Activated T-helper 2 cell treated with anti-CD3 and anti-CD28 coated beads, Interferon-gamma antibody, Interleukin-2, Interleukin-4, amounts not matched to agents 10 μg/mL and 5 μg/mL and 100 μg/mL, durations not matched to agents 14 hours and 24 hours and 36 hours (primary cell): ENCODE results near the gene HERPUD2. TPM values are rescaled to one million over a fixed set of nuclear protein-coding genes. Genes with fewer than 3 reads are reported as not detected.
"Not testable (repeated sequence)": the region's sequence is repeated elsewhere in the genome, so short reads cannot be mapped to it uniquely, and the experiment has no call there.

Experiments used
- DNase-seq: peaks from one replicate; pipeline ENCODE4 v3.0.0; 2021; ENCODE audit warnings: low spot score
- H3K27ac Mint-ChIP-seq: one replicate; pipeline ENCODE4 v1.8.0; 2021; ENCODE audit warnings: mixed read lengths
- H3K27me3 Mint-ChIP-seq: one replicate; pipeline ENCODE4 v1.8.0; 2021; ENCODE audit warnings: low read depth, mixed read lengths
- H3K36me3 Mint-ChIP-seq: one replicate; pipeline ENCODE4 v1.8.0; 2021; ENCODE audit warnings: low read depth, mixed read lengths
- H3K4me1 Mint-ChIP-seq: one replicate; pipeline ENCODE4 v1.8.0; 2021; ENCODE audit warnings: low read depth, mixed read lengths
- H3K4me3 Mint-ChIP-seq: one replicate; pipeline ENCODE4 v1.8.0; 2021; ENCODE audit warnings: low read depth, mild to moderate bottlenecking, moderate library complexity, mixed read lengths
- H3K9me3 Mint-ChIP-seq: one replicate; pipeline ENCODE4 v1.8.0; 2021; ENCODE audit warnings: mixed read lengths
- intact Hi-C: fragments of 100-400 bp; cut with micrococcal nuclease; formaldehyde crosslinking; loops from one replicate; pipeline ENCODE4 v1.15.1; 2023
- total RNA-seq: library from RNA; stranded (reverse); gene quantifications from 2 replicates; pipeline ENCODE4 v1.2.3, GENCODE V29; 2022

Gene HERPUD2
- total RNA-seq, 1 donor from 2014 or later: 24.9 TPM

DNA sequence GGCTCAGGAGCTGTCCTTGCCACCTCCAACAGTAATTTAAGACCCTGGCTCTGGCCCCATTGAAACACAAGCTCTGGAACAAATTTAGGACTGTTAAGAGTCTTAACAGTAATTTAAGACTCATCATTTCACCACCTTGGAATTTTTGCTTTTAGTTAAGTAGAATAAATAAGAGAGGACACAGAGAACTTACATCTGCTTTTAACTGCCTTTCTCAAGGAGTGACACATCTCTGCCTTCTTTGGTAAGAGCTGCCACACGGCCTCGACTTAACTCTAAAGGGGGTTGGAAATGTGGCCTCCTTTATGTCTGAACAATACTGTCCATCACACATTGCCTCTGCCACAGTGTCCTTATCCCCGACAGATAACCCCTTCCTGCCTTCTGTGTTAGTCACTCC, 77.9 kb downstream of the HERPUD2 start:
- Mint-ChIP-seq H3K27ac (no peak overlapping the region), H3K27me3 (peaks cover 4% of the 10 kb centered on the region), H3K36me3 (no peaks in the 10 kb centered on the region), H3K4me3 (no peak overlapping the region), H3K4me1 (no peaks in the 10 kb centered on the region), H3K9me3 (no peaks in the 10 kb centered on the region)
- no peak for DNase-seq
- intact Hi-C loops: no loop called here

DNA sequence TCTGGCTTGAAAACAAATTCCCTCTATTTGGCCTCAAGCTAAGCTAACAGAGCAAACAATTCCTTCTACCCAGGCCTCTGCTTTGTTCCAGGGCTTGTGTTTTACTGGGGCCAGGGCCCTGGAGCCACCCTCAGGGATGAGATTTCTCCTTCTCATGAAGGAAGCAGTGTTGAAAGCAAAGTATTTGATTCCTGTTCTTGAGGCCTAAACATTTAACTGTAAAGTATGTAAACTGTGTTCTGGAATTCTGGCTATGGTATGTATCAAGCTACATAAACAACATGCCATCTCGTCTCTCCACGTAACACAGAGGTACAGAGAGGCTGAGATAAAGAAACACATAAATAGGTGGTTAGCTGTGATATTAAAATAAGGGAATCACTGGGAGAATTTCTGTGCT, 81.8 kb downstream of the HERPUD2 start:
- intact Hi-C loops: no loop called here
- Mint-ChIP-seq H3K27me3 (no peaks in the 10 kb centered on the region), H3K27ac (no peak overlapping the region), H3K9me3 (no peaks in the 10 kb centered on the region), H3K4me3 (no peak overlapping the region), H3K4me1 (no peaks in the 10 kb centered on the region), H3K36me3 (no peaks in the 10 kb centered on the region)
- DNase-seq: no peak

DNA sequence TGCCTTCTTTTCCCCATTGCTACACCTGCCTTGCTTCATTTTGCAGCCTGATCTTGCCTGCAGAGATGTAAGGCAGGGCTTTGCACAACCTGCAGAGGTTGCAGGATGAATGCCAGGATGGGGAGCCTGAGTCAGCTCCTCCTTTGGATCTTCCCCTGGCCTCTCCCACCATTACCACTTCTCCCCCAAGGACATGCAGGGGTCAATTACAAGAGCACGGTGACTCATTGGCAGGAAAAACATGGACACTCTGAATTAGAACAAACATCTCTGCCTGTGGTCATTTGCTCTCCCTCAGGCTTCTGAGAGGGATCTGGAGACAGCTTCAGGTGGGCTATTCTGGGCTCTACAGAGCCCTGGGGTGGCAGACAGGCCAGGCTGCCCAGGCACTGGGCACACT, 89.2 kb downstream of the HERPUD2 start:
- intact Hi-C loops: no loop called here
- no peak for DNase-seq
- Mint-ChIP-seq H3K9me3 (no peaks in the 10 kb centered on the region), H3K4me1 (no peaks in the 10 kb centered on the region), H3K4me3 (no peak overlapping the region), H3K27ac (no peak overlapping the region), H3K27me3 (peaks cover 4% of the 10 kb centered on the region), H3K36me3 (no peaks in the 10 kb centered on the region)

DNA sequence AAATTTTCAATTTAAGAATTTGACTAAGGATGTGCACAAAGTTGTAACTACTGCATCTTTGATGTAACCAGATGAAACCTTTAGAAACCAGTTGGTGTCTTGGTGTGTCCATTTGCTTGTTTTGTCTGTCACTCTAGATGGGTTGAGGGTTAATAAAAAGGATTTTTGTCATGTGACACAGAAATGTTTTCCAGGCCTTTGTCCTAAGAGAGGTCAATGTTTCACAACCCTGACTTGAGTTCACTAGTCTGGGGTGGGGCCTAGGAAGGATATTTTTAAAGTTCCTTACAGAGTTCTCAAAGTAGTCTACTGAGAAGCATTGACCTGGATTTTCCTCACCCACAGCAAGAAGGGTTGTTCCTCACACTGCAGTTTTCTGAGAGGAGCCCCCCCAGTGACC, 90.3 kb downstream of the HERPUD2 start:
- no peak overlapping the region for H3K27ac Mint-ChIP-seq
- intact Hi-C loops: no loop called here
- no peak for DNase-seq
- H3K4me1 Mint-ChIP-seq: no peaks in the 10 kb centered on the region
- peaks cover 4% of the 10 kb centered on the region for H3K27me3 Mint-ChIP-seq
- no peaks in the 10 kb centered on the region for H3K9me3 Mint-ChIP-seq
- no peaks in the 10 kb centered on the region for H3K36me3 Mint-ChIP-seq
- no peak overlapping the region for H3K4me3 Mint-ChIP-seq

DNA sequence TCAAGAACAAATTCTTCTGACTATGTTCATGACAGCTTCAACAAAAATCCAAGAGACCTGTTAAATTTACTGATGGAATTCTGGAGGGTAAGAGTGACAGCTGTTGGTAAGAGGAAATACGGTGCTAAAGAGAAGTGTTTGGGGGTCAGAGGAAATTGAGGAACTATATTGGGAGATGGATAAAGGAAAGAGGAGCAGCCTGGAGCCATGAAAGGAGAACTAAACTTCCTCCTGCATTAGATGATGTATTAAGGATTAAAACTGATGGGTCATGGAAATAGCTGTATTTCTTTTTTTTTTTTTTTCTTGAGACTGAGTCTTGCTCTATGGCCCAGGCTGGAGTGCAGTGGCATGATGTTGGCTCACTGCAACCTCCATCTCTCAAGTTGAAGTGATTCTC, 95.3 kb downstream of the HERPUD2 start:
- Mint-ChIP-seq H3K36me3 (no peaks in the 10 kb centered on the region), H3K4me3 (no peak overlapping the region), H3K4me1 (no peaks in the 10 kb centered on the region), H3K27ac (no peak overlapping the region), H3K9me3 (no peaks in the 10 kb centered on the region), H3K27me3 (peaks cover 4% of the 10 kb centered on the region)
- DNase-seq: no peak
- intact Hi-C loops: no loop called here

DNA sequence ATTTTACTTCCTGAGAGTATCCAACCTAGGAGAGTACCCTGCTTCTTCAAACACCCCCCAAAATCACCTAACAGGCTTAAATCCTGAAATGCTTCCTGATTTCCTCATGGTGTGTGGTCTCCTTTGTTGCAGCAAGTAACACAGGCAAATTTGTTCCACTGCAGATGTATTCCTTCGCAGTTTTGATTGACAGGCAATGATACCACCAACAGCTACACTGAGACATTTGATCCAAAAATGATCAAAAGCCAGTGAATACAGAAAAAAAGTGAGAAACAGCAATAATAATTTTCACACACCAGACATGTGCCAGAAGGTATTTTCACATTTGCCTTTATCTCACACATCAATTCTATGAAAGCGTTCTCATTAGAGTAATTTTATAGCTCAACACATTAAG, 95.9 kb downstream of the HERPUD2 start:
- intact Hi-C loops: no loop called here
- H3K4me1 Mint-ChIP-seq: no peaks in the 10 kb centered on the region
- no peak overlapping the region for H3K4me3 Mint-ChIP-seq
- no peaks in the 10 kb centered on the region for H3K9me3 Mint-ChIP-seq
- peaks cover 4% of the 10 kb centered on the region for H3K27me3 Mint-ChIP-seq
- no peak for DNase-seq
- H3K36me3 Mint-ChIP-seq: no peaks in the 10 kb centered on the region
- H3K27ac Mint-ChIP-seq: no peak overlapping the region

DNA sequence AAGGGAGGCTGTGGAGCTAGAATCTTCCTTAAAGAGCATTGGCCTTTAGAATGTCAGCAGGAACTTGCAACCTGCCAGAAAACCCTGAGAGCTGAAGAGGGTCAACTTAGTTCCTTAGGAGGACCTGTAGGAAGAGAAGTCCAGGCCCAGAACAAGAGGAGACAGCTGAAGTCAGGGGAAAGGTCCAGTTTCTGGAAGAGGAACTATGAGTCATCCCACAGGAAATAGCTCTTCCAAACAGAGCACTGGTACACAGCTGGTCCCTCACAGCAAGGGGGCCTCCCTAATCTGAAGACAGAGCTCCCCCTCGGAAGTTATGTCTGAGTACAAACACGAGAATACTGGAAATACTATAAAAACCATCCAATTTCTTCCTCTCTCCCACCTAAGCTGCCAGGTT, 98.9 kb downstream of the HERPUD2 start:
- H3K9me3 Mint-ChIP-seq: no peaks in the 10 kb centered on the region

DNA sequence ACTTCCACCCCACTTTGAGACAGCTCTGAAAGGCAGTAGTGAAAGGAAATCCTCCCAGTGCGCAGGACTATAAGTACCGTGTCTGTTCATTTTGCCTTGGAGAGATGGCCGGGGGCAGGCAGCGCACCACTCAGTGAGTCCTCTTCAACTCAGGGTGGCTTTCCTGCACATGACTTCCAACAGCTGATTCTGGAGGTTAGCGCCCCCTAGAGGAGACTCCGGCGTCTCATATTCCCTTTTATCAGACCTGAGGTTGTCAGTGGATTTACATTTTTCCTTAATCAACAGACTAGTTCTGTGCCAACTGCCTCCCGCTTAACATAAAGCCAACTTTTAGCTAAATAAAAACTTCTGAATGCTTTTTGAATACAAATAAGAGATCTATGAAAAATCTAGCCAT, 101.0 kb downstream of the HERPUD2 start:
- H3K36me3 Mint-ChIP-seq: no peaks in the 10 kb centered on the region
- H3K27ac Mint-ChIP-seq: no peak overlapping the region
- no peaks in the 10 kb centered on the region for H3K4me1 Mint-ChIP-seq
- H3K4me3 Mint-ChIP-seq: no peak overlapping the region
- intact Hi-C loops: no loop called here
- no peaks in the 10 kb centered on the region for H3K9me3 Mint-ChIP-seq
- peaks cover 2% of the 10 kb centered on the region for H3K27me3 Mint-ChIP-seq
- no peak for DNase-seq

More for the DNA sequence above, 98.9 kb downstream of the HERPUD2 start:
- no peak for DNase-seq
- no peaks in the 10 kb centered on the region for H3K4me1 Mint-ChIP-seq
- intact Hi-C loops: no loop called here
- H3K4me3 Mint-ChIP-seq: no peak overlapping the region
- peaks cover 2% of the 10 kb centered on the region for H3K27me3 Mint-ChIP-seq
- no peaks in the 10 kb centered on the region for H3K36me3 Mint-ChIP-seq
- no peak overlapping the region for H3K27ac Mint-ChIP-seq

DNA sequence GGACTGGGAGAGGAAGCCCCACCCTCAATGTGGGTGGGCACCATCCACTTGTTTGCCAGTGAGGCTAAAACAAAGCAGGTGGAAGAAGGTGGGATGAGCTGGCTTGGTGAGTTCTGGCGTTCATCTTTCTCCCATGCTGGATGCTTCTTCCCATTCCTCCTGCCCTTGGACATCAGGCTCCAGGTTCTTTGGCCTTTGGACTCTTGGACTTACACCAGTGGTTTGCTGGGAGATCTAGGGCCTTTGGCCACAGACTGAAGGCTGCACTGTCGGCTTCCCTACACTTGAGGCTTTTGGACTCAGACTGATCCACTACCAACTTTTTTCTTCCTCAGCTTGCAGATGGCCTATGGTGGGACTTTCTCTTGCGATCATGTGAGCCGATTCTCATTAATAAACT, 106.3 kb downstream of the HERPUD2 start:
- H3K9me3 Mint-ChIP-seq: no peaks in the 10 kb centered on the region

DNA sequence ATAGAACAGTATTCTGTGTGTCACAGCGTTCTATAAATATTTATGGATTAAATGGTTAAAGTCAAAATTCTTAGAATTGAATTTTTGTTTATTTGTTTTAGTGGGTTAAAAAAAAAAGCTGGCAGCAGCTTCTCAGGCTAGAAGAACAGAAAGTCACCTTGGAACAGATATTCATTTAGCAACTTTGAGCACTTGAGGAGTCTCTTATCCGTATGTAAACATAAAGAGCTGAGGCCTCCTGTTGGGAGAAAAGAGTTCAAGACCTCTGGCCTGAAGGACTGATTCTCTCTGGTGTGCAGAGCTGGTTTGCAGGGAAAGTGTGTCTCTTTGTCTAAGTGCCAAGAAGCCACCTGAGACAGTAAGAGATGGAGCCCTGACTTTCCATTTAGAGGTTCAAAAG, 109.9 kb downstream of the HERPUD2 start:
- Mint-ChIP-seq H3K27me3 (peaks cover 13% of the 10 kb centered on the region), H3K36me3 (no peaks in the 10 kb centered on the region), H3K4me3 (no peak overlapping the region), H3K9me3 (no peaks in the 10 kb centered on the region), H3K4me1 (no peaks in the 10 kb centered on the region), H3K27ac (no peak overlapping the region)
- no peak for DNase-seq
- intact Hi-C loops: no loop called here

More for the DNA sequence above, 106.3 kb downstream of the HERPUD2 start:
- no peak for DNase-seq
- Mint-ChIP-seq H3K4me1 (no peaks in the 10 kb centered on the region), H3K27me3 (peaks cover 12% of the 10 kb centered on the region), H3K36me3 (no peaks in the 10 kb centered on the region), H3K27ac (no peak overlapping the region), H3K4me3 (no peak overlapping the region)
- intact Hi-C loops: no loop called here

DNA sequence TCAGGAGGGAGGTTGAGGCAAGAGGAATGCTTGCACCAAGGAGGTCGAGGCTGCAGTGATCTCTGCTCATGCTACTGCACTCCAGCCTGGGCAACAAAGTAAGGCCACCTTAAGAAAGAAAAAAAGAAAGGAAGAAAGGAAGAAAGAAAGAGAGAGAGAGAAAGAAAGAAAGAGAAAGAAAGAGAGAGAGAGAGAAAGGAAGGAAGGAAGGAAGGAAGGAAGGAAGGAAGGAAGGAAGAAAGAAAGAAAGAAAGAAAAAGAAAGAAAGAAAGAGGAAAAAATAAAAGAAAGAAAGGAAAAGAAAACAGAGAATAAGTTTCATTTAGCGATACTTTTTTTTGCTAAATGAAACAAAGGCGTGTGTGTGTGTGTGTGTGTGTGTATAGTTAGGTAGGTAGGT, 110.4 kb downstream of the HERPUD2 start:
- H3K9me3 Mint-ChIP-seq, intact Hi-C loops, H3K27ac Mint-ChIP-seq, H3K36me3 Mint-ChIP-seq, H3K4me3 Mint-ChIP-seq, DNase-seq, H3K4me1 Mint-ChIP-seq: not testable (repeated sequence)
- H3K27me3 Mint-ChIP-seq: peaks cover 10% of the 10 kb centered on the region

Other genes with a start within 250 kb of the HERPUD2 start
- 228 and 236 TPM in 2 replicates for gene SEPTIN7, start 105.9 kb upstream of the HERPUD2 start, total RNA-seq